Keratinocyte (primary cell): ENCODE results near the gene ETHE1. TPM values are rescaled to one million over a fixed set of nuclear protein-coding genes. Genes with fewer than 3 reads are reported as not detected.
A peak's percentile ranks its signal among the peaks of the same experiment; 100 is the strongest.

Source experiments
- DNase-seq: peaks from one replicate; pipeline ENCODE4 v3.0.0-alpha.2; 2011; ENCODE audit warnings: low read depth, missing footprints, low spot score
- FAIRE-seq: peaks from 2 replicates; lab custom pipeline; 2011; peaks lifted over from hg19 to GRCh38; lab: Jason Lieb, UNC
- H2AFZ ChIP-seq: 2 replicates; pipeline ENCODE4 v1.6.0; 2012; ENCODE audit warnings: low read length, control low read depth, inconsistent platforms; ENCODE audit not compliant: control insufficient read depth
- H3K27ac ChIP-seq: 2 replicates; pipeline ENCODE4 v1.5.1; 2011; ENCODE audit warnings: low read length; ENCODE audit not compliant: control insufficient read depth, insufficient read depth
- H3K27me3 ChIP-seq: 3 replicates; pipeline ENCODE4 v1.6.0; 2011; ENCODE audit warnings: low read length; ENCODE audit not compliant: control insufficient read depth, insufficient read depth; ENCODE audit errors: extremely low read depth
- H3K36me3 ChIP-seq, 2 experiments: 2 replicates in 1 of 2; 3 replicates in 1 of 2; pipeline ENCODE4 v1.5.1; 2011; ENCODE audit warnings: low read length in 2 of 2, mild to moderate bottlenecking in 1 of 2; ENCODE audit not compliant: control insufficient read depth in 2 of 2, insufficient read depth in 2 of 2; ENCODE audit errors: extremely low read depth in 1 of 2
- H3K4me1 ChIP-seq: 3 replicates; pipeline ENCODE4 v1.5.1; 2011; ENCODE audit warnings: low read length; ENCODE audit not compliant: control insufficient read depth, insufficient read depth; ENCODE audit errors: extremely low read depth
- H3K4me2 ChIP-seq: 3 replicates; pipeline ENCODE4 v1.6.0; 2011; ENCODE audit warnings: low read depth, low read length; ENCODE audit not compliant: control insufficient read depth, insufficient read depth; ENCODE audit errors: extremely low read depth
- H3K4me3 ChIP-seq, 3 experiments: fragments of 200-600 bp in 1 of 3; sonication (generic) in 1 of 3; 2 replicates in 2 of 3; 3 replicates in 1 of 3; pipeline ENCODE4 v1.5.1; 2011 to 2016; ENCODE audit warnings: low read length in 3 of 3, mild to moderate bottlenecking in 3 of 3, control low read depth in 2 of 3, inconsistent platforms in 1 of 3, low read depth in 1 of 3, mixed read lengths in 1 of 3, mixed run types in 1 of 3, moderate library complexity in 1 of 3; ENCODE audit not compliant: control insufficient read depth in 2 of 3, insufficient read depth in 2 of 3; ENCODE audit errors: extremely low read depth in 1 of 3
- H3K79me2 ChIP-seq: 2 replicates; pipeline ENCODE4 v1.6.0; 2012; ENCODE audit warnings: low read length; ENCODE audit not compliant: control insufficient read depth, insufficient read depth
- H3K9ac ChIP-seq: 3 replicates; pipeline ENCODE4 v1.6.0; 2011; ENCODE audit warnings: low read length; ENCODE audit not compliant: control insufficient read depth, insufficient read depth; ENCODE audit errors: extremely low read depth
- H3K9me1 ChIP-seq: 3 replicates; pipeline ENCODE4 v1.6.0; 2011; ENCODE audit warnings: low read length; ENCODE audit not compliant: control insufficient read depth, insufficient read depth; ENCODE audit errors: extremely low read depth
- H3K9me3 ChIP-seq: 2 replicates; pipeline ENCODE4 v1.5.1; 2012; ENCODE audit warnings: low read depth, low read length; ENCODE audit not compliant: control insufficient read depth
- H4K20me1 ChIP-seq: 3 replicates; pipeline ENCODE4 v1.6.0; 2011; ENCODE audit warnings: low read length; ENCODE audit not compliant: control insufficient read depth, insufficient read depth; ENCODE audit errors: extremely low read depth
- CTCF ChIP-seq, 3 experiments: IDR thresholded peaks in 1 of 3; conservative IDR thresholded peaks in 1 of 3; optimal IDR thresholded peaks in 1 of 3; 2 replicates in 2 of 3; 3 replicates in 1 of 3; pipeline versions ENCODE3 to v1.5.1; 2011; ENCODE audit warnings: low read length in 3 of 3, mild to moderate bottlenecking in 3 of 3, moderate library complexity in 2 of 3, control low read depth in 1 of 3, inconsistent platforms in 1 of 3; ENCODE audit not compliant: insufficient read depth in 2 of 3; ENCODE audit errors: extremely low read depth in 1 of 3
- EZH2 ChIP-seq: IDR thresholded peaks from one replicate; pipeline ENCODE4 v1.6.1; 2012; ENCODE audit warnings: inconsistent platforms, mild to moderate bottlenecking, low read length, moderate library complexity
- dilution Hi-C: fragments of 300-500 bp; cut with MboI; formaldehyde crosslinking; loops from one replicate; pipeline ENCODE4 v1.7.0; 2020; ENCODE audit warnings: low sequenced_read_pairs; ENCODE audit not compliant: extremely low pct_ligation_motif_present
- polyA plus RNA-seq, 5 experiments: library from polyadenylated mRNA; depleted of rRNA in 3 of 5; stranded (reverse) in 3 of 5; stranded (forward) in 1 of 5; unstranded in 1 of 5; fragments of >200 nt; gene quantifications; 1 replicate in 1 of 5; 2 replicates in 3 of 5; 3 replicates in 1 of 5; pipeline versions ENCODE4 v1.2.1 to v1.2.3, GENCODE V29; 2011 to 2012; ENCODE audit warnings: missing spikeins in 2 of 5, low read depth in 1 of 5, low replicate concordance in 1 of 5

Gene ETHE1
- polyA plus RNA-seq, 1 donor (not counting 4 experiments of a cell fraction or from before 2014, with no cell fraction given): 234 TPM

DNA sequence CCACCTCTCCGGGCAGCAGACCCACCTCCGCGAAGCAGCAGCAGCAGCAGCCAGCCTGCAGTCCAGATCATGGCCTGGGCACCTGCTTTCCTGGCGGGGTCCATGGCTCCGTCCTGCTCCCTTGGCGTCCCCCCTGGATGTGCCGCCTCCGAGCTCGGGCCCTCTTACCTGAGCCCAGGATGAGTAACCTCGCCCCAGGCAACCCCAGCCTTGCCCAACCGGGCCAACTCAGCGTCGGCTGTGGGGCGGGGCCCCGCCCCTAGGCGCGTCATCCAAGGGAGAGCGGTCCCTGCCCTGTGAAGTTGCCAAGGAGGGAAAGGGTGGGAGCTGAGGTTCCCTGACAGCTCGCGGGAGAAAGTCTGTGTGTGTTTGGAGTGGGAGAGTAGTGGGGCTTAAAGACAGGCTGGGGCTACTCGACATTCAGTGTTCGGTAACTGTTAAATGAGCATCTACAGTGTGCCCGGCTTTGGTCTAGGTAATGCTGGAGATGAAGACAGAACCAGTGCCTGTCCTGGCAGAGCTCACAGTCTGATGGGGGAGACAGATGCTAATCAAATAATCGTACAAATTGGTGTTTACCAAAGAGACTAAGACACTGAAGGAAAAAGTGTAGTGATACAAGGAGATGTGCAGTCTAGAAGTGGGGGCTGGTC, 61.4 kb downstream of the ETHE1 start, which contains the start of gene LYPD3:
Gene LYPD3 (minus strand): TSS at position 141 of the 653 bp plus-strand sequence. CDS start 37 bp downstream, at position 104.
- FAIRE-seq: peak; percentile 78
- peaks cover 48% of the 10 kb centered on the region for H3K4me1 ChIP-seq
- DNase-seq: peak; percentile 88

GRCh38 chr19:43464134-43464775, 62.7 kb downstream of the ETHE1 start:
- H3K9me1 ChIP-seq: peaks cover 2% of the 10 kb centered on the region
- FAIRE-seq: no peak
- TF ChIP-seq EZH2 (no peak), CTCF (optimal IDR thresholded peaks at IDR 0.05 in 1 of 3, IDR thresholded peaks at IDR 0.05 in 1 of 3, conservative IDR thresholded peaks at IDR 0.05 in 1 of 3; ENCODE audit: extremely low read depth in 1 of 3, insufficient read depth in 2 of 3, low read length in 3 of 3) (no peak)
- no peaks in the 10 kb centered on the region for H3K9me3 ChIP-seq
- peaks cover 10% of the 10 kb centered on the region for H3K79me2 ChIP-seq
- peak overlapping the region; percentile 95 for H3K4me2 ChIP-seq
- peak overlapping the region; percentile 90 for H3K9ac ChIP-seq
- H3K4me3 ChIP-seq: peak overlapping the region; percentile 63 to 84 (median 71)
- dilution Hi-C loops: no loop called here
- no peaks in the 10 kb centered on the region for H3K27me3 ChIP-seq
- peaks cover 41% of the 10 kb centered on the region for H3K4me1 ChIP-seq
- H2AFZ ChIP-seq: peak overlapping the region; percentile 92
- no peaks in the 10 kb centered on the region for H4K20me1 ChIP-seq
- H3K27ac ChIP-seq: peak overlapping the region; percentile 76
- peaks cover 7 to 19% of the 10 kb centered on the region in 2 experiments for H3K36me3 ChIP-seq
- no peak for DNase-seq

More for the DNA sequence above, 61.4 kb downstream of the ETHE1 start, which contains the start of gene LYPD3:
- H3K4me2 ChIP-seq: peak within 1 kb of the TSS; percentile 95
- H3K36me3 ChIP-seq: peaks cover 5 to 19% of the 10 kb centered on the region in 2 experiments
- H3K27ac ChIP-seq: peak within 1 kb of the TSS; percentile 89
- TF ChIP-seq CTCF (optimal IDR thresholded peaks at IDR 0.05 in 1 of 3, IDR thresholded peaks at IDR 0.05 in 1 of 3, conservative IDR thresholded peaks at IDR 0.05 in 1 of 3; ENCODE audit: extremely low read depth in 1 of 3, insufficient read depth in 2 of 3, low read length in 3 of 3) (no peak), EZH2 (no peak)
- peak within 1 kb of the TSS; percentile 90 for H3K9ac ChIP-seq
- peak within 1 kb of the TSS; percentile 76 for H2AFZ ChIP-seq
- H3K9me1 ChIP-seq: peaks cover 2% of the 10 kb centered on the region
- peaks cover 10% of the 10 kb centered on the region for H3K79me2 ChIP-seq
- H3K27me3 ChIP-seq: no peaks in the 10 kb centered on the region
- dilution Hi-C loops: no loop called here
- peak within 1 kb of the TSS; percentile 63 to 84 (median 71) for H3K4me3 ChIP-seq
- H3K9me3 ChIP-seq: no peaks in the 10 kb centered on the region
- no peaks in the 10 kb centered on the region for H4K20me1 ChIP-seq
